ENCODE measurements around the gene CLEC6A. TPM values are rescaled to one million over a fixed set of nuclear protein-coding genes. Genes with fewer than 3 reads are reported as not detected.
A peak's percentile ranks its signal among the peaks of the same experiment; 100 is the strongest.

The CLEC6A gene
- total RNA-seq, 1 experiment from 2014 or later = 0.17 TPM

GRCh38 chr12:8461426-8461825 lies 5.7 kb downstream of the CLEC6A start:
- Histone ChIP-seq H4K20me1 (ENCODE audit: control insufficient read depth, insufficient read depth, insufficient read length) (no peaks in the 10 kb centered on the region), H4K5ac (ENCODE audit: insufficient read length, low read depth, low read length) (no peak overlapping the region), H3K4me1 (ENCODE audit: insufficient read depth, low read length) (no peaks in the 10 kb centered on the region), H2AFZ (ENCODE audit: low read length) (no peak overlapping the region), H3K9ac (ENCODE audit: extremely low read depth, insufficient read length, low read length) (no peak overlapping the region), H3K4ac (ENCODE audit: low read depth, low read length) (no peak overlapping the region), H4K91ac (ENCODE audit: insufficient read length, low read depth, low read length) (no peak overlapping the region), H2BK5ac (ENCODE audit: insufficient read length, low read length) (no peak overlapping the region), H2AK5ac (ENCODE audit: insufficient read length, low read length) (no peak overlapping the region), H2BK20ac (ENCODE audit: low read depth, low read length, poor library complexity, severe bottlenecking) (peak overlapping the region; percentile 83), H2BK12ac (ENCODE audit: insufficient read length, low read depth, low read length) (no peak overlapping the region), H3K23ac (ENCODE audit: insufficient read length, low read depth, low read length) (no peak overlapping the region), H4K8ac (replicated peaks; ENCODE audit: insufficient read length, low read depth, low read length) (no peak overlapping the region), H3K27ac (ENCODE audit: insufficient read length, low read depth, low read length) (no peak overlapping the region), H3K18ac (ENCODE audit: insufficient read length, low read depth, low read length) (no peak overlapping the region), H3K79me2 (ENCODE audit: insufficient read depth, low read length) (no peaks in the 10 kb centered on the region), H3K4me2 (ENCODE audit: insufficient read depth, insufficient read length, low read length) (no peak overlapping the region), H3K79me1 (ENCODE audit: insufficient read depth, low read depth, low read length, poor library complexity, severe bottlenecking) (no peaks in the 10 kb centered on the region), H3K27me3 (ENCODE audit: insufficient read depth, low read length) (no peaks in the 10 kb centered on the region), H3T11ph (ENCODE audit: low read length) (no peak overlapping the region), H3K23me2 (ENCODE audit: insufficient read length, low read depth, low read length, poor library complexity, severe bottlenecking) (no peaks in the 10 kb centered on the region), H2BK120ac (ENCODE audit: low read depth, low read length, poor library complexity, severe bottlenecking) (peak overlapping the region; percentile 81), H3K56ac (ENCODE audit: insufficient read length, low read depth, low read length) (no peak overlapping the region), H3K9me3 (ENCODE audit: control insufficient read depth, low read depth, low read length) (no peaks in the 10 kb centered on the region), H2BK15ac (ENCODE audit: low read depth, low read length) (no peak overlapping the region), H3K14ac (ENCODE audit: insufficient read depth, low read length) (no peak overlapping the region)
- Mint-ChIP-seq H3K36me3 (ENCODE audit: insufficient read depth in 1 of 3, low read depth in 3 of 3) (peaks cover 5 to 6% (median 6%) of the 10 kb centered on the region in 3 experiments; a peak in 6 of 7 replicates), H3K27ac (peak overlapping the region in 2 of 3 experiments; percentile 95 to 96; a peak in 4 of 7 replicates), H3K4me1 (peaks cover 24 to 36% of the 10 kb centered on the region in 2 experiments), H3K4me3 (no peak overlapping the region), H3K9me3 (peaks cover 0 to 3% of the 10 kb centered on the region in 2 experiments; a peak in 3 of 5 replicates), H3K27me3 (ENCODE audit: low read depth) (no peaks in the 10 kb centered on the region)
- no peak for DNase-seq
- WGBS (ENCODE audit: extremely low coverage, insufficient read length, low lambda C conversion rate) = no CpG with 5 or more reads among the region's 2 CpGs
- TF ChIP-seq CTCF (conservative IDR thresholded peaks at IDR 0.05) = no peak

All from H9 (cell line).